GM12878 (cell line): ENCODE results near the gene FKBP9. TPM values are rescaled to one million over a fixed set of nuclear protein-coding genes. Genes with fewer than 3 reads are reported as not detected.

Experiments
- ATAC-seq: fragments of 200-7000 bp; cut with Tn5 transposase; 3 replicates; pipeline ENCODE4 v1.9.1; 2020; ENCODE audit warnings: mild to moderate bottlenecking, moderate library complexity
- BruUV-seq: library from RNA; stranded (reverse); fragments of 400-500 nt; replicated peaks from 2 replicates; lab custom pipeline; 2021; lab: Mats Ljungman, UMichigan
- CTCF ChIA-PET: fragments of 300-600 bp; sonication (Branson Sonifier 250); formaldehyde crosslinking; extraction: SDS; loops from one replicate; lab custom pipeline; 2021; ENCODE audit warnings: inconsistent platforms; lab: Yijun Ruan, JAX
- POLR2A ChIA-PET: fragments of 350-600 bp; formaldehyde crosslinking; extraction: SDS; loops from one replicate; lab custom pipeline; 2021; ENCODE audit warnings: inconsistent platforms; lab: Charles Lee
- RAD21 ChIA-PET: fragments of 300-600 bp; sonication (Branson Sonifier 250); formaldehyde crosslinking; loops from one replicate; lab custom pipeline; 2023; ENCODE audit warnings: antibody characterized with exemption; ENCODE audit not compliant: unreplicated experiment; lab: Charles Lee
- SMC1A ChIA-PET: fragments of 300-600 bp; sonication (Branson Sonifier 250); formaldehyde crosslinking; loops from one replicate; lab custom pipeline; 2023; ENCODE audit not compliant: unreplicated experiment, uncharacterized antibody; lab: Charles Lee
- DNase-seq: peaks from one replicate; pipeline ENCODE4 v3.0.0-alpha.2; 2011; ENCODE audit warnings: low read depth, low spot score
- FAIRE-seq: peaks from 3 replicates; lab custom pipeline; 2011; peaks lifted over from hg19 to GRCh38; lab: Jason Lieb, UNC
- H2AFZ ChIP-seq: 2 replicates; pipeline ENCODE4 v1.6.0; 2011; ENCODE audit warnings: low read depth, low read length, control low read depth; ENCODE audit not compliant: control insufficient read depth
- H3K27ac ChIP-seq: 2 replicates; pipeline ENCODE4 v1.5.1; 2011; ENCODE audit warnings: control low read depth; ENCODE audit not compliant: control insufficient read depth, insufficient read depth
- H3K27me3 ChIP-seq, 2 experiments: replicated peaks in 1 of 2; 2 replicates each; pipeline versions ENCODE4 v1.6.0 to v1.6.1; 2011; ENCODE audit warnings: low read length in 1 of 2; ENCODE audit not compliant: control insufficient read depth in 2 of 2, insufficient read depth in 2 of 2
- H3K36me3 ChIP-seq, 2 experiments: 2 replicates each; pipeline ENCODE4 v1.5.1; 2011; ENCODE audit warnings: low read length in 1 of 2; ENCODE audit not compliant: control insufficient read depth in 2 of 2, insufficient read depth in 2 of 2
- H3K4me1 ChIP-seq: 2 replicates; pipeline ENCODE4 v1.6.1; 2011; ENCODE audit warnings: mild to moderate bottlenecking, low read length, moderate library complexity, mixed read lengths; ENCODE audit not compliant: control insufficient read depth, insufficient read depth
- H3K4me2 ChIP-seq: 2 replicates; pipeline ENCODE4 v1.6.0; 2011; ENCODE audit warnings: control low read depth; ENCODE audit not compliant: control insufficient read depth, insufficient read depth
- H3K4me3 ChIP-seq: fragments of 200-600 bp; sonication (generic); 2 replicates; pipeline ENCODE4 v1.5.1; 2016
- H3K79me2 ChIP-seq: 2 replicates; pipeline ENCODE4 v1.6.0; 2011; ENCODE audit warnings: low read length; ENCODE audit not compliant: control insufficient read depth, insufficient read depth
- H3K9ac ChIP-seq: 2 replicates; pipeline ENCODE4 v1.8.0; 2011; ENCODE audit warnings: low read length, control low read depth, mixed read lengths; ENCODE audit not compliant: control insufficient read depth, insufficient read depth
- H3K9me3 ChIP-seq: replicated peaks from 3 replicates; pipeline ENCODE4 v1.5.1; 2011; ENCODE audit warnings: mild to moderate bottlenecking, low read length; ENCODE audit not compliant: control insufficient read depth, insufficient read depth
- H4K20me1 ChIP-seq: 2 replicates; pipeline ENCODE4 v1.6.0; 2011; ENCODE audit not compliant: control insufficient read depth, insufficient read depth
- CEBPZ ChIP-seq: fragments of 150-350 bp; IDR thresholded peaks from 2 replicates; pipeline ENCODE4 v1.6.1; 2016; ENCODE audit warnings: low read depth, low read length
- HCFC1 ChIP-seq: fragments of 150-350 bp; IDR thresholded peaks from 2 replicates; pipeline ENCODE4 v1.6.1; 2014; ENCODE audit warnings: low read length
- IRF5 ChIP-seq: fragments of 450-650 bp; IDR thresholded peaks from 2 replicates; pipeline ENCODE4 v1.6.1; 2017; ENCODE audit warnings: borderline replicate concordance
- POLR2AphosphoS5 ChIP-seq: IDR thresholded peaks from 2 replicates; pipeline ENCODE4 v1.6.1; 2011; ENCODE audit warnings: mild to moderate bottlenecking, low read length, inconsistent platforms
- SUPT20H ChIP-seq: IDR thresholded peaks from 2 replicates; pipeline ENCODE4 v1.6.1; 2011; ENCODE audit warnings: low read depth, mild to moderate bottlenecking, low read length, moderate library complexity, borderline replicate concordance; ENCODE audit not compliant: control insufficient read depth
- ZBTB4 ChIP-seq: fragments of 450-650 bp; formaldehyde crosslinking; IDR thresholded peaks from 2 replicates; pipeline ENCODE4 v1.4.0; 2022; ENCODE audit warnings: mild to moderate bottlenecking, moderate library complexity
- ZNF207 ChIP-seq: fragments of 450-650 bp; IDR thresholded peaks from 2 replicates; pipeline ENCODE4 v1.6.1; 2014; ENCODE audit warnings: antibody characterized with exemption, mild to moderate bottlenecking, borderline replicate concordance
- WGBS: methylation state at CpG from one replicate; pipeline ENCODE4 v1.1.6; 2016; ENCODE audit warnings: low lambda C conversion rate; ENCODE audit not compliant: insufficient replicate concordance, insufficient coverage; ENCODE audit errors: missing lambda C conversion rate; 5-methylcytosine and 5-hydroxymethylcytosine counted together
- in situ Hi-C: fragments of 300-500 bp; cut with MboI; formaldehyde crosslinking; loops from 9 replicates; pipeline ENCODE4 v1.14.3; 2018; ENCODE audit warnings: mixed read lengths
- intact Hi-C: fragments of 100-400 bp; cut with micrococcal nuclease; formaldehyde crosslinking; loops from one replicate; pipeline ENCODE4 v1.14.2; 2022; ENCODE audit not compliant: unreplicated experiment
- polyA plus RNA-seq, 11 experiments: library from polyadenylated mRNA; depleted of rRNA in 4 of 11; unstranded in 6 of 11; stranded (reverse) in 5 of 11; fragments of >200 nt; fragmentation: Nextera tagmentation in 4 of 11; fragmentation: Illumina TruSeq in 1 of 11; extraction: Ambion mirVana in 4 of 11; extraction: Trizol in 1 of 11; gene quantifications; 1 replicate in 1 of 11; 2 replicates in 10 of 11; pipeline versions ENCODE4 v1.2.1 to v1.2.3, GENCODE V29; 2011 to 2016; ENCODE audit warnings: inconsistent platforms in 2 of 11, missing spikeins in 2 of 11, low read depth in 1 of 11
- total RNA-seq, 4 experiments: library from RNA; depleted of rRNA in 3 of 4; stranded (reverse); fragments of >200 nt in 3 of 4; fragmentation: Illumina TruSeq in 1 of 4; extraction: Trizol in 1 of 4; gene quantifications; 2 replicates each; pipeline versions ENCODE4 v1.2.1 to v1.2.3, GENCODE V29; 2013 to 2021
- TF ChIP-seq, protein P1 (sequence below), 3 experiments: IDR thresholded peaks in 2 of 3; conservative IDR thresholded peaks in 1 of 3; 2 replicates each; pipeline ENCODE4 v1.5.1; 2011; ENCODE audit warnings: low read depth in 3 of 3, low read length in 3 of 3, mild to moderate bottlenecking in 3 of 3, control low read depth in 2 of 3, moderate library complexity in 2 of 3, inconsistent platforms in 1 of 3, mixed read lengths in 1 of 3; ENCODE audit not compliant: control insufficient read depth in 2 of 3, insufficient read depth in 1 of 3; ENCODE audit errors: extremely low read depth in 1 of 3
- TF ChIP-seq, protein P2 (sequence below): IDR thresholded peaks from 2 replicates; pipeline ENCODE4 v1.6.1; 2012; ENCODE audit warnings: mild to moderate bottlenecking, low read depth, low read length

FKBP9 gene
- total and polyA plus RNA-seq, 10 of the 15 experiments (the other 5 are each of a cell fraction or from before 2014, with no cell fraction given): 0.04 to 6.6 (median 2.6) TPM

DNA sequence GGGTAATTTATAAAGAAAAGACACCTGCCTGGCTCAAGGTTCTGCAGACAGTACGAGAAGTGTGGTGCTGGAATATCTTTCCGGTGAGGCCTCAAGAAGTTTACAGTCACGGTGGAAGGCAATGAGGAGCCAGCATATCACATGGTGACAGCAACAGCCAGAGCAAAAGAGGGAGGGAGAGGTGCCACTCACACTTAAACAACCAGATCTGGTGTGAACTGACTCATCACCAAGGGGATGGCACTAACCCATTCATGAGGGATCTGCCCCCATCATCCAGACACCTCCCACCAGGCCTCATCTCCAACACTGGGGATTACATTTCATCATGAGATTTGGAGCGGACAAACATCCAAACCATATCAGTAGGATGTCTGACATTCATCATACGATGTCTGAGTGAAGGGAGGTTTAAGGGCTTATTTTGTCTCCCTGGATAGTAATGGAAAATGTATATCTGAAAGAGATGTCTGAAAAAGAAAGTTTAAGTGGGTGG is 42.2 kb upstream of the FKBP9 start:
- ChIA-PET SMC1A (no interaction called here), CTCF (no interaction called here), POLR2A (no interaction called here), RAD21 (no interaction called here)
- H3K79me2 ChIP-seq: no peaks in the 10 kb centered on the region
- no peak overlapping the region for H3K9ac ChIP-seq
- H3K27me3 ChIP-seq: no peaks in the 10 kb centered on the region
- no peak overlapping the region for H3K4me2 ChIP-seq
- no peaks in the 10 kb centered on the region for H3K36me3 ChIP-seq
- no peaks in the 10 kb centered on the region for H3K4me1 ChIP-seq
- DNase-seq (no peak), FAIRE-seq (no peak), ATAC-seq (no peak)
- H3K4me3 ChIP-seq: no peak overlapping the region
- H2AFZ ChIP-seq: no peak overlapping the region
- intact Hi-C loops: no loop called here
- H3K27ac ChIP-seq: no peak overlapping the region
- no peaks in the 10 kb centered on the region for H3K9me3 ChIP-seq
- no TSS peak for BruUV-seq
- no peaks in the 10 kb centered on the region for H4K20me1 ChIP-seq
- in situ Hi-C loops: no loop called here
- WGBS: 76% methylated on average over 5 of the region's 5 CpGs
- TF ChIP-seq HCFC1: no peak
- TF ChIP-seq POLR2AphosphoS5: no peak
- TF ChIP-seq, protein P1, sequence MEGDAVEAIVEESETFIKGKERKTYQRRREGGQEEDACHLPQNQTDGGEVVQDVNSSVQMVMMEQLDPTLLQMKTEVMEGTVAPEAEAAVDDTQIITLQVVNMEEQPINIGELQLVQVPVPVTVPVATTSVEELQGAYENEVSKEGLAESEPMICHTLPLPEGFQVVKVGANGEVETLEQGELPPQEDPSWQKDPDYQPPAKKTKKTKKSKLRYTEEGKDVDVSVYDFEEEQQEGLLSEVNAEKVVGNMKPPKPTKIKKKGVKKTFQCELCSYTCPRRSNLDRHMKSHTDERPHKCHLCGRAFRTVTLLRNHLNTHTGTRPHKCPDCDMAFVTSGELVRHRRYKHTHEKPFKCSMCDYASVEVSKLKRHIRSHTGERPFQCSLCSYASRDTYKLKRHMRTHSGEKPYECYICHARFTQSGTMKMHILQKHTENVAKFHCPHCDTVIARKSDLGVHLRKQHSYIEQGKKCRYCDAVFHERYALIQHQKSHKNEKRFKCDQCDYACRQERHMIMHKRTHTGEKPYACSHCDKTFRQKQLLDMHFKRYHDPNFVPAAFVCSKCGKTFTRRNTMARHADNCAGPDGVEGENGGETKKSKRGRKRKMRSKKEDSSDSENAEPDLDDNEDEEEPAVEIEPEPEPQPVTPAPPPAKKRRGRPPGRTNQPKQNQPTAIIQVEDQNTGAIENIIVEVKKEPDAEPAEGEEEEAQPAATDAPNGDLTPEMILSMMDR (IDR thresholded peaks at IDR 0.05 in 2 of 3, conservative IDR thresholded peaks at IDR 0.05 in 1 of 3; ENCODE audit: control insufficient read depth in 2 of 3, extremely low read depth in 1 of 3, insufficient read depth in 1 of 3, low read depth in 3 of 3, low read length in 3 of 3): no peak
- TF ChIP-seq, protein P2, sequence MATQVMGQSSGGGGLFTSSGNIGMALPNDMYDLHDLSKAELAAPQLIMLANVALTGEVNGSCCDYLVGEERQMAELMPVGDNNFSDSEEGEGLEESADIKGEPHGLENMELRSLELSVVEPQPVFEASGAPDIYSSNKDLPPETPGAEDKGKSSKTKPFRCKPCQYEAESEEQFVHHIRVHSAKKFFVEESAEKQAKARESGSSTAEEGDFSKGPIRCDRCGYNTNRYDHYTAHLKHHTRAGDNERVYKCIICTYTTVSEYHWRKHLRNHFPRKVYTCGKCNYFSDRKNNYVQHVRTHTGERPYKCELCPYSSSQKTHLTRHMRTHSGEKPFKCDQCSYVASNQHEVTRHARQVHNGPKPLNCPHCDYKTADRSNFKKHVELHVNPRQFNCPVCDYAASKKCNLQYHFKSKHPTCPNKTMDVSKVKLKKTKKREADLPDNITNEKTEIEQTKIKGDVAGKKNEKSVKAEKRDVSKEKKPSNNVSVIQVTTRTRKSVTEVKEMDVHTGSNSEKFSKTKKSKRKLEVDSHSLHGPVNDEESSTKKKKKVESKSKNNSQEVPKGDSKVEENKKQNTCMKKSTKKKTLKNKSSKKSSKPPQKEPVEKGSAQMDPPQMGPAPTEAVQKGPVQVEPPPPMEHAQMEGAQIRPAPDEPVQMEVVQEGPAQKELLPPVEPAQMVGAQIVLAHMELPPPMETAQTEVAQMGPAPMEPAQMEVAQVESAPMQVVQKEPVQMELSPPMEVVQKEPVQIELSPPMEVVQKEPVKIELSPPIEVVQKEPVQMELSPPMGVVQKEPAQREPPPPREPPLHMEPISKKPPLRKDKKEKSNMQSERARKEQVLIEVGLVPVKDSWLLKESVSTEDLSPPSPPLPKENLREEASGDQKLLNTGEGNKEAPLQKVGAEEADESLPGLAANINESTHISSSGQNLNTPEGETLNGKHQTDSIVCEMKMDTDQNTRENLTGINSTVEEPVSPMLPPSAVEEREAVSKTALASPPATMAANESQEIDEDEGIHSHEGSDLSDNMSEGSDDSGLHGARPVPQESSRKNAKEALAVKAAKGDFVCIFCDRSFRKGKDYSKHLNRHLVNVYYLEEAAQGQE: no peak
- no peak for TF ChIP-seq SUPT20H
- no peak for TF ChIP-seq ZBTB4
- TF ChIP-seq IRF5: no peak
- TF ChIP-seq CEBPZ: no peak
- TF ChIP-seq ZNF207: no peak
